GM18502 (cell line): Measurements from ENCODE around the gene DEGS1.

Experiments used
- ATAC-seq: cut with Tn5 transposase; IDR thresholded peaks from one replicate; pipeline ENCODE4 v1.9.1; 2021; ENCODE audit warnings: mild to moderate bottlenecking; ENCODE audit not compliant: unreplicated experiment, poor library complexity

Gene DEGS1

DNA sequence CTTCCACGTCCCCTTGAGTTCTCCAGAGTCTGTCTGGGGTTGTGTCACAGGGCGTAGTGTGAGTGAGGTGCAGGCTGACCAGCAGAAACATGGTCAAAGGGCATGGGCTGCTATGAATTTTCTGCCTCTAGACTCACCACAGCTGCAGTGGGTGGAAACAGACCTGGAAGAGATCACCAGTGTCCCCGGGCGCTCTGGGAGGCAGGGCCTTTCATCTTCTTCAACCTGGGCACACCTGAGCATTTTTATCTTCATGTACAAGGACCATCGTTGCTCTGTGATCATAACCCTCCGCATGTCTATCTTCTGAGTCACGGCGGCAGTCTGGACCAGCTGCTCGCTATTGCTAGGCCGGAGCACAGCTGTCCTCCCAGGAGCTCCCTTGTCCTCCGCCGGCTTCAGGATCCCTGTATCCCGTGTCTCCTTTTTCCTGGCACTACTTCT, 29.6 kb downstream of the DEGS1 start:
- no peak for ATAC-seq

- no peak for ATAC-seq
Measured at GRCh38 chr1:224213438-224214119, 30.5 kb downstream of the DEGS1 start.

GRCh38 chr1:224216382-224216781, 33.3 kb downstream of the DEGS1 start:
- ATAC-seq = no peak

- no peak for ATAC-seq
Measured at GRCh38 chr1:224217655-224218623, 34.9 kb downstream of the DEGS1 start.

GRCh38 chr1:224219011-224219611, 36.1 kb downstream of the DEGS1 start:
- no peak for ATAC-seq

GRCh38 chr1:224219612-224220059, 36.6 kb downstream of the DEGS1 start:
- no peak for ATAC-seq

- ATAC-seq = no peak
Measured at GRCh38 chr1:224223819-224224714, 41.0 kb downstream of the DEGS1 start.

DNA sequence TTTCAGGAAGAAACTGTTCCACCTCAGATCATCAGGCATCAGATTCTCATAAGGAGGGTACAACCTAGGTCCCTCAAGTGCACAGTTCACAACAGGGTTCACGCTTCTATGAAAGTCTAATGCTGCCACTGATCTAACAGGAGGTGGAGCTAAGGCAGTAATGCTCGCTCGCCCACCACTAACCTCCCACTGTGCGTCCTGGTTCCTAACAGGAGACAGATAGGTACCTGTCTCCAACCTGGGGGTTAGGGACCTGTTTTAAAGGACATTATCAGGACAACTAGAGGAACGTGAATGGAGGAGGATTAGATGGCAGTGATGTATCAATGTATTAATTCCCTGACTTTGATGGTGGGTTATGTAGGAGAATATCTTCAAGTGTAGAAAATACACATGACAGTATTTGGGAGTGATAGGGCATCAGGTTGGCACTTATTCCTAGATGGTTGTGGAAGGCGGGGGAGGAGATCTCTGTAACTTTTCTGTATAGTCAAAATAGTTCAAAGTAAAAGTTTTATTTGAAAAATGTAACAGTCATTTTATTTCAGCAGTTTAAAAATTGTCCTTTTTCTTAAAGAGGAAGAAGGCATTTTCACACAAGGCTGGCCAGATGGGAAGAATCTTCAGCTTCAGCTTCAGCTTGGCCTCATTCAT, 43.9 kb downstream of the DEGS1 start:
- ATAC-seq = no peak

GRCh38 chr1:224234017-224234416, 51.0 kb downstream of the DEGS1 start:
- ATAC-seq = no peak

DNA sequence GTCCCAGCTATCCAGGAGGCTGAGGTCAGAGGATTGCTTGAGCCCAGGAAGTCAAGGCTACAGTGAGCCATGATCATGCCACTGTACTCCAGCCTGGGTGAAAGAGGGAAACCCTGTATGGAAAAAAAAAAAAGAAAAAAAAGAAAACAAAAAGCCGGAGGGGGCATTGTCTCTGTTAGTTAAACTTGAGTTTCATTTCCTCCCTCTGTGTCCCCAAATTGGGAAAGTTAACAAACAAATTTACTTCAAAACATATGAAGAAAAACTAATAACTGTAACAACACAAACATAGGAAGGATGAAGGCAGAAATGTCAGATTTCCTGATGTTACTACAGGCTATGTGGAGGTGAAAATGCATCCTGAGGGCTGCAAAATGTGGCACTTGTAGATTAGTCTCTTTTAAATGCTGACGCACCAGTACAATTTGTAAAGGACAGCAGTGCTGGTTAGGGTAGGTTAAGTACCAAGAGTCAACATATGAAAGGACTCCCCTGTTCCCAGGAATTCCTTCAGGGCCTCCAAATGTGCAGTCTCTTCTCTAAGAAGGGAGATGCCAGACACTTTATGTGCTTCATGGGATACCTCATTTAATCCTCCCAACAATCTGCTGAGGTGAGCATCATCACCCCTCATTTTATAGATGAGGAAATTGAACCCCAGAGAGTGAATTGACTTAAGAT, 52.9 kb downstream of the DEGS1 start:
- no peak for ATAC-seq

GRCh38 chr1:224237119-224237881, 54.3 kb downstream of the DEGS1 start:
- ATAC-seq = no peak

GRCh38 chr1:224238212-224238611, 55.2 kb downstream of the DEGS1 start:
- ATAC-seq = no peak

DNA sequence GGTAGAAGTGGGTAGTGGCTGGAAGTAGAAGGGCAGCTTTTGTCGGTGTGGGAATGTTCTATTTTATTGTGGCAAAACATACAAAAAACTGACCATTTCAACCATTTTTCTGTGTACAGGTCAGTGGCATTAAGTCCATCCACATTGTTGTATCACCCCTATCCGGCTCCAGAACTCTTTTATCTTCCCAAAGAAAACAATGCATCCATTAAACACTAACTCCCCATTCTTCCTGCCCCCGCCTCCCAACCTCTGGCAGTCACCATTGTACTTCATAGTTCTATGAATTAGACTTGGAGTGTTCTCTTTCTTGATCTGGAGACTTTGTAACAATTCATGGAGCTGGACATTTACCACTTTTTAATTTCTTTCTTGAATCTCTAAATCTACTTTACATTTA, 55.7 kb downstream of the DEGS1 start:
- ATAC-seq = no peak
